Coronary artery (tissue), 2 donors: ENCODE measurements around the gene EXOC6B.

Experiments
- DNase-seq: peaks from one replicate; pipeline ENCODE4 v3.0.0-alpha.2; 2017; ENCODE audit warnings: low spot score
- H3K27ac ChIP-seq, 2 donors: fragments of 200-600 bp; sonication (generic); one replicate each; pipeline ENCODE4 v1.5.1; 2016 to 2019
- H3K4me3 ChIP-seq: fragments of 200-600 bp; sonication (generic); 2 replicates; pipeline ENCODE4 v1.5.1; 2016; ENCODE audit warnings: mild to moderate bottlenecking, moderate library complexity
- CTCF ChIP-seq: fragments of 200-600 bp; sonication (generic); IDR thresholded peaks from one replicate; pipeline ENCODE4 v1.5.1; 2019; ENCODE audit warnings: antibody characterized with exemption

EXOC6B gene

GRCh38 chr2:72821983-72822382, 3.9 kb downstream of the EXOC6B start:
- no peak for DNase-seq
- TF ChIP-seq CTCF: no peak
- no peak overlapping the region for H3K27ac ChIP-seq
- H3K4me3 ChIP-seq: no peak overlapping the region

GRCh38 chr2:72821118-72821517, 4.7 kb downstream of the EXOC6B start:
- TF ChIP-seq CTCF: no peak
- DNase-seq: no peak
- Histone ChIP-seq H3K27ac (no peak overlapping the region), H3K4me3 (no peak overlapping the region)

GRCh38 chr2:72819501-72819900, 6.3 kb downstream of the EXOC6B start:
- no peak for DNase-seq
- TF ChIP-seq CTCF: no peak

GRCh38 chr2:72815655-72816278, 10.1 kb downstream of the EXOC6B start:
- Histone ChIP-seq H3K27ac (no peak overlapping the region), H3K4me3 (no peak overlapping the region)
- no peak for TF ChIP-seq CTCF
- no peak for DNase-seq

More at GRCh38 chr2:72819501-72819900, 6.3 kb downstream of the EXOC6B start:
- H3K27ac ChIP-seq: no peak overlapping the region
- no peak overlapping the region for H3K4me3 ChIP-seq

GRCh38 chr2:72813841-72814240, 12.0 kb downstream of the EXOC6B start:
- no peak for DNase-seq
- TF ChIP-seq CTCF: no peak
- no peak overlapping the region for H3K27ac ChIP-seq
- no peak overlapping the region for H3K4me3 ChIP-seq

GRCh38 chr2:72810165-72810564, 15.7 kb downstream of the EXOC6B start:
- DNase-seq: no peak
- H3K4me3 ChIP-seq: no peak overlapping the region
- no peak overlapping the region for H3K27ac ChIP-seq
- TF ChIP-seq CTCF: no peak

- DNase-seq: no peak
- H3K4me3 ChIP-seq: no peak overlapping the region
- H3K27ac ChIP-seq: no peak overlapping the region
- TF ChIP-seq CTCF: no peak
Measured at GRCh38 chr2:72809095-72809494, 16.7 kb downstream of the EXOC6B start.
